Stimulated activated CD4-positive, alpha-beta T cell treated with anti-CD3 and anti-CD28 coated beads, Interleukin-1b, Interleukin-23, amount 100 ng/mL, for 1 hour (primary cell): ENCODE data around the gene EPN3.

Source experiments
- DNase-seq, 2 donors: peaks; one replicate each; pipeline ENCODE4 v3.0.0-alpha.2; 2020; ENCODE audit warnings: low read depth in 2 of 2

EPN3 gene

DNA sequence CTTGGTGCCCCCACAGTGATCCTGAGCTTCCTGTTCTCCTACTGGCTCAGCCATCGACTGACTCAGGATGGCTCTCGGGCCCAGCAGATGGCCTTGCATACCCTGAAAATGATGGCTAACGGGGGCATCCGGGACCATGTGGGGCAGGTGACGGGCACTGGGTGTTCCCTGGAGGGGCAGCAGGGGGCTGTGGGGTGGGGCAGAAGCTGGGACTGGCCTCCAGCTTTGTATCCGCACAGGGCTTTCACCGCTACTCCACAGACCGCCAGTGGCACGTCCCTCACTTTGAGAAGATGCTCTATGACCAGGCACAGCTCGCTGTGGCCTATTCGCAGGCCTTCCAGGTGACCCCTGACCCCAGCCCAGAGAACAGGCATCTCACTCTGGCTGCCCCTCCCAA is 17.4 kb downstream of the EPN3 start:
- no peak for DNase-seq

DNA sequence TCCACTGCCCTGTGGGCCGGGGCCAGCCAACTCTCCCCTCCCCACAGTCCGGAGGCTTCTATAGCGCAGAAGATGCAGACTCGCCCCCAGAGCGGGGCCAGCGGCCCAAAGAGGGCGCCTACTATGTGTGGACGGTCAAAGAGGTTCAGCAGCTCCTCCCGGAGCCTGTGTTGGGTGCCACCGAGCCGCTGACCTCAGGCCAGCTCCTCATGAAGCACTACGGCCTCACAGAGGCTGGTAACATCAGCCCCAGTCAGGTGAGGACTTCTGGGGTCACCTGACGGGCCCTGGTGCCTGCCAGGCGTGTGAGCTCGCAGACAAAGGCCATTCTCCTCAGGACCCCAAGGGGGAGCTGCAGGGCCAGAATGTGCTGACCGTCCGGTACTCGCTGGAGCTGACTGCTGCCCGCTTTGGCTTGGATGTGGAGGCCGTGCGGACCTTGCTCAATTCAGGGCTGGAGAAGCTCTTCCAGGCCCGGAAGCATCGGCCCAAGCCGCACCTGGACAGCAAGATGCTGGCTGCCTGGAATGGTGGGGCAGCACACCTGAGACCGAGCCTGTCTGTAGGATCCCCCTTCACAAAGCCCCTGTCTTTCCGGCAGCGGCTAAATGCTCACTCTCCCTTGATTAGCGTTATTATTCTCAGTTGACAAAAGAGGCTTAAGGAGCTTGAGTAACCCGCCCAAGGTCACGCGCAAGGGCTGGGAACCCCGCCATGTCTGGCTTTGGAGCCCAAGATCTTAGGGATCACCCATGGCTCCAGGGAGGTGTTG is 18.3 kb downstream of the EPN3 start:
- DNase-seq, result no peak

DNA sequence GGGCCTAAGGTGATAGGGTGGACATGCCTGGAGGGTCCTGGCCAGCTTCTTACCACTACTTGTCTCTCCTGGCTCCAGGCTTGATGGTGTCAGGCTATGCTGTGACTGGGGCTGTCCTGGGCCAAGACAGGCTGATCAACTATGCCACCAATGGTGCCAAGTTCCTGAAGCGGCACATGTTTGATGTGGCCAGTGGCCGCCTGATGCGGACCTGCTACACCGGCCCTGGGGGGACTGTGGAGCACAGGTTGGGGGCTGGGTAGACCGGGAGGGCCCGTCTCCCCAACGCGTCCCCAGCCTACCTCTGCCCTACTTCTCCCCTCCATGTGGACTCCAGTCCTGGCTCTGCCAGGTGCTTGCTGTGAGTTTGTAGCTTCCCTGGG is 18.9 kb downstream of the EPN3 start:
- no peak for DNase-seq

DNA sequence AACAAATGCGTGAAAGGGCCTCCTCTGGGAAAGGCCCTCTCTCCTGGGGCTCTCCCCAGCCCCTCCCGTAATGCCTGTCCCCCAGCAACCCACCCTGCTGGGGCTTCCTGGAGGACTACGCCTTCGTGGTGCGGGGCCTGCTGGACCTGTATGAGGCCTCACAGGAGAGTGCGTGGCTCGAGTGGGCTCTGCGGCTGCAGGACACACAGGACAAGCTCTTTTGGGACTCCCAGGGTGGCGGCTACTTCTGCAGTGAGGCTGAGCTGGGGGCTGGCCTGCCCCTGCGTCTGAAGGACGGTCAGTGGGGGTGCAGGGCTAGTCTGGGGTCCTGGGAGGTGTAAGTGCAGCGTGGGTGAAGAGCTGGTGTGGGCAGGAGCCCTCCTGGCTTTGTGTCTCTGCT is 19.3 kb downstream of the EPN3 start:
- no peak for DNase-seq

DNA sequence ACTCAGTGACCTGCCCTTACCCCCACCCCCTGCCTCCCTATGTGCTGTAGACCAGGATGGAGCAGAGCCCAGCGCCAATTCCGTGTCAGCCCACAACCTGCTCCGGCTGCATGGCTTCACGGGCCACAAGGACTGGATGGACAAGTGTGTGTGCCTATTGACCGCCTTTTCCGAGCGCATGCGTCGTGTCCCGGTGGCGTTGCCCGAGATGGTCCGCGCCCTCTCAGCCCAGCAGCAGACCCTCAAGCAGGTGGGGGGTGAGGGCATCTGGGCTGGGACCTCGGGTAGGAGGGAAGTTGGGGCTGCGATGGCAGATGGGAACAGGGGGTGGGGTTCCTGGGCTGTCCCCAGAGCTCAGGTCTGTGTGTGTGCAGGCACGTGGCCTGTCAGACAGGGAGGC is 21.7 kb downstream of the EPN3 start:
- DNase-seq, result no peak

DNA sequence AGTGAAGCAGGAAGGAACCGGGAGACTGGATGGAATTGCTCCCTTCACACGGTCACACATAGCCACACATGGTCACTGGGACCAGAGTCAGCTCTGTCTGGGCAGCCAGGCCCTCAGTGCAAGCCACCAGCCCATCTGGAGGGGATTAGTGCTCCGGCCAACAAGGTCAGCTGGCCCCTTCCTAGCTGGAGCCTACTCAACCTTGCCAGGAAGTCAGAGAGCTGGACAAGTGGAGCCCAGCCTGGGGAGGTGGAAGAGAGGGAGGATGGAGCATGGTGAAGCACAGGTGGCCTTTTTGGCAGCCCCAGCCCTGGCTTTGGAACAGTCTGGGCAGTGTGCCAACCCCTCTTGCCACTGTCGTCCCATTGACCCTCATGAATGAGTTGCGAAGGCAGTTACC is 24.3 kb downstream of the EPN3 start:
- no peak for DNase-seq

DNA sequence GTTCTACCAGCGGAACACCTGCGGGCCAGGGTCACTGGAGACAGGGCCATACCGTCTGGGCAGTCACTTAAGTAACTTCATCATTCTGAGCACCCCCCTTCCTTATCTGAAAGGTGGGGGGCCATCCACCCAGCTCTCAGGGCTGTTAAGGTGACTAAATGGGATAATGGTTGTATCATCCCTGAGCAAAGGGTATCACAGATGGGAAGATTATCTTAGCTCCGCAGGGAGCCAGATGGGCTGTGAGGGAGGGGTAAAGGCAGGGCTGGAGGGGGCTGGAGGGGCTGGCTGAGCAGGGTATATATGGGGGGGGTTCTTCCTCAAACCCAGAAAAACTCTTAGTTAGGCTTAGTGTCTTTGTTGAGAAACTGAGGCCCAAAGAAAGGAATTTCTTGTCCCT is 25.1 kb downstream of the EPN3 start:
- DNase-seq, result no peak

DNA sequence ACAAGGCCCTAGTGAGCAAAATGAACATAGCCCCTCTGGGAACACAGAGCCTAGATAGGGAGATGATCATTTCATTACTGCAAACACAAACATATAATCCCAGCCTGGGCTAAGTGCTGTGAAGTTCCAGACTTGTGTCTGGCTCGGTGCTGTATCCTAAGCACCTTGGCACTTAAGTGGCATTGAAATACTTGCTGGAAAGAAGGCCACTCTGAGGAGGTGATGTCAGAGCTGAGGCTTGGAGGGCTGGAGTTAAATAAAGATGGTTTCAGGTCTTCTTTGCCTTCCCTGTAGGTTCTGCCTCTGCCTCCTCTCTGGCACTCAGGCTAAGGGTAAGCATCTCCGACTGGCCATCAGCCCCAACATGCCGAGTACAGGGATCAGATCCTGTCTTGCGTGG is 25.6 kb downstream of the EPN3 start:
- no peak for DNase-seq

DNA sequence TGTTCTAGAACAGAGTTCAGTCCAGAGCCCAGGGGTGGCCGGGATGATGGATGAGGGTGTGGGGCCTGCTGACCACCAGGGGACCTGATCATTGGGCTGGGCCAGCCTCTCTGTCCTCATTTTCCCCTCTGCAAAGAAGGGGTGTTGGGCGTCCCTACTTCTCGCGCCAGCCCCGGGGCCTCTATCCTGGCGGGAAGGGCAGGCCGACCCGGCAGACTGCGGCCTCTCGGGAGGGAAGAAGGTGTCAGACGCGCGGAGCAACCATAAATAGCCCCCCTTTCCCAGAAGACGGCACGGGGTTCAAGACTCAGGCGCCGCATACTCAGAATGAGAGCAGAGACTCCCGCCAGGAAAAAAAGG is 26.0 kb downstream of the EPN3 start:
- no peak for DNase-seq

DNA sequence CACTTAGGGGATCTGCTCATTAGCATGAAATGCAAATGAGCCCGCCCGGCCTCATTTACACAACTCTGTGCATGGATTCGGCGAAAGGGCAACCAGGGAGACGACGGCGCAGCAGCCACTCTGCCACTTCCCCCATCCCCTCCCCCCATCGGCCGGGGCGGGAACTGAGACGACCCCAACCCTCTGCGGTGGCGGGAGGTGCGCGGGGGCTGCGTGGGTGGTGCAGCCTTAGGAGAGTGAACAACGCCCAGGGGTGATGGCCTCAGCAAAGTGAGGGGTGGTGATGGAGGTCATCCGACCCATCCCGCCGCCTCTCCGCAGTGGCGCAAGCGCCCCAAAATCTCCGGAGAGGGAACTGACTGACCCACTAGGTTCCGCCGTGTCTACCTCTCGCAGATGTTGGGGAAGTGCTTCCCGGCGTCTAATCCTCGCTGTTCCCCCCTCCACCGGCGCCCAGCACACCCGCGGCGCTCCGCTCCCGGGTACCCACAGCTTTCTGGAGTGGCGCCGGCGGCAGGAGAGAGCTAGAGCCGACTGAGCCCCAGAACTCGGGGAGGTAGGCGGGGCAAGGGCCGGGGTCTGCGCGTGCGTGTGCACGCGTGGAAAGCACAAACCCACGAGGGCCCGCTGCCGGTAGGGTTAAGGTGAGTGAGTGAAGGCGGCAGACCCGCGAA is 26.5 kb downstream of the EPN3 start:
- no peak for DNase-seq

DNA sequence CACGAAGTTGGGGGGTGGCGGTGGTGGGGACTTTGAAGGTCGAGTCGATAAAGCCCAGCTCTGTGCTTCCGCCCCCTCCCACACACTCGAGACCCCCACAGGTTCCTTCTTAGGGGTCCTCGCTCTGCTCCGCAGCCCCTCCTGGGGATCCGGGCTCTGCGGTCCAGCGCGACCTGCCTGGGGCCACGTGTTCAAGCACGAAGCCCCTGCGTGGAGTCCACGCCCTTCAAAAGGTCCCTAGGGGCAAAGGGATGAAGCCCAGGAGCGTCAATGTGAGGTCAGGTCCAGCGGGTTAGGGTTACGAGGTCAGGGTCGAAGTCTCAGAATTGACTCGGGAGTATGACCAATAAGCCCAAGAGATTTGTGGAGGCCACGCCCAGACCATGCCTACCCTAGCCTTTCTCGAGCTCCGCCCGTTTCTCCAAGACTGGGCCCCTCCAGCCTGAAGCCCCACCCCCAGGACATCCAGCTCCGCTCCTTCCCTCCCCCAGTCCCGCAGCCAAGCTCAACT is 27.2 kb downstream of the EPN3 start:
- no peak for DNase-seq

DNA sequence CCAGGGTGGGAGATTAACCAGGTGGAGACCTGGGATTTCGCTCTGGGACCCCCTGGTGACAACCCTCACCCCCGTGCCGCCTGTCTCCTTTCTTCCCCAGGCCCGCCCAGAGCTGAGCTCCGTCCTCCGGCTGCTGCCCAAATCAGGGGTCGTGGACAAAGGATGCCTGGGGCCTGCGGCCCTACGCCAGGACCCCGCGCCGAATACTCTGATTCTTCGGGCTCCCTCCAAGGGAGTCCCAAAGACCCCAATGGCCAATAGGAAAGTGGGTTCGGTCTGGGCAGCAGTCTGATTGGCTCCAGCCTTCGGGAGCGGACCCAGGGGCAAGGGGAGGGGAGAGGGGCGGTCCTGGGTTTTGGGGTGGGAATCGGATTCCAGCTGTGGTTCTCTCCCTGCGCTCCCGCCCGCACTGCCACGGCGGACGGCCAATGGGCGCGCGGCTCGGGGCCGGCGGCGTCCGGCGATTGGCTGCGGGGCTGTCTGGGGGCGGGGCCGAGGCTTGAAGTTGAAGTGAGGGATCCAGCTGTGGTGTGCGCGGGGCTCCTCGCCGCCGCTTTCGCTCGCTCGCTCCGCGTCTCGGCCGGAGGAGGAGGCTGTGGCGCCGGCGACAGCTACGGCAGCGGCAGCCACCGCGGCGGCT is 27.8 kb downstream of the EPN3 start, which contains the start of gene CACNA1G:
CACNA1G (plus strand) TSS at position 531 of the 640 bp plus-strand sequence. CDS start 745 bp downstream, outside the sequence.
- DNase-seq, result peak; percentile 62 to 82

DNA sequence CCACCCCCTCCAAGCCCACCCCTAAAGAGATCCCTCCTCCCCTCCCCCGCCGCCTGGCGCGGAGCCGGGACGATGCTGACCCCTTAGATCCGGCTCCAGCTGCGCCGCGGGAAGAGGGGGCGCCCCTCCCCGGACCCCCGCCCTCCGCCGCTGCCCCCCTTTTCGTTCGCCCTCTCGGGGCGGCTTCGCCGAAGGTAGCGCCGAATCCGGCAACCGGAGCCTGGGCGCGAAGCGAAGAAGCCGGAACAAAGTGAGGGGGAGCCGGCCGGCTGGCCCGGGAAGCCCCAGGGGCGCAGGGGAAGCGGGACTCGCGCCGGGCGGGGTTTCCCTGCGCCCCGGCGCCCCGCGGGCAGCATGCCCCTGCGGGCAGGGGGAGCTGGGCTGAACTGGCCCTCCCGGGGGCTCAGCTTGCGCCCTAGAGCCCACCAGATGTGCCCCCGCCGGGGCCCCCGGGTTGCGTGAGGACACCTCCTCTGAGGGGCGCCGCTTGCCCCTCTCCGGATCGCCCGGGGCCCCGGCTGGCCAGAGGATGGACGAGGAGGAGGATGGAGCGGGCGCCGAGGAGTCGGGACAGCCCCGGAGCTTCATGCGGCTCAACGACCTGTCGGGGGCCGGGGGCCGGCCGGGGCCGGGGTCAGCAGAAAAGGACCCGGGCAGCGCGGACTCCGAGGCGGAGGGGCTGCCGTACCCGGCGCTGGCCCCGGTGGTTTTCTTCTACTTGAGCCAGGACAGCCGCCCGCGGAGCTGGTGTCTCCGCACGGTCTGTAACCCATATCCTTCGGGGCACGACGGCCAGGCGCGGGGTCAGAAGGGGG is 28.6 kb downstream of the EPN3 start:
- DNase-seq, result no peak

DNA sequence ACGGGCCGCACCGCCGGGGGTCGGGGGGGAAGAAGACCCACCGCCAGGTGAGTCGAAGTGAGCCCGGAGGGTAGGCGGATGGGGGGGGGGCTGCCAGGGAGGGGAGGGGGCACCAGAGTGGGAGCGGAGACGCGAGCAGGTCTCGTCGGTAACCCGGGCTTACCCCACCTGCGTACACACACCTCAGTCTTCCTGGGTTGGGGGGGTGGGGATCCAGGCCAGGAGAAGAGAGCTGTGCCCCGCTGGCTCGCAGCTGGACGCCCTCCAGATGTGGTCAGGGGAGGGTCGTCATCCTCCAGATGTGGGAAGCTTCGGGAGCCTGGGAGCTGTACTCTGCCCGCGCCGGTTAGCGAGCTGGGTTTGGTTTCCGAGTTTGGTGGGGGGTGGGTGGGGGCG is 29.2 kb downstream of the EPN3 start:
- DNase-seq, result no peak

DNA sequence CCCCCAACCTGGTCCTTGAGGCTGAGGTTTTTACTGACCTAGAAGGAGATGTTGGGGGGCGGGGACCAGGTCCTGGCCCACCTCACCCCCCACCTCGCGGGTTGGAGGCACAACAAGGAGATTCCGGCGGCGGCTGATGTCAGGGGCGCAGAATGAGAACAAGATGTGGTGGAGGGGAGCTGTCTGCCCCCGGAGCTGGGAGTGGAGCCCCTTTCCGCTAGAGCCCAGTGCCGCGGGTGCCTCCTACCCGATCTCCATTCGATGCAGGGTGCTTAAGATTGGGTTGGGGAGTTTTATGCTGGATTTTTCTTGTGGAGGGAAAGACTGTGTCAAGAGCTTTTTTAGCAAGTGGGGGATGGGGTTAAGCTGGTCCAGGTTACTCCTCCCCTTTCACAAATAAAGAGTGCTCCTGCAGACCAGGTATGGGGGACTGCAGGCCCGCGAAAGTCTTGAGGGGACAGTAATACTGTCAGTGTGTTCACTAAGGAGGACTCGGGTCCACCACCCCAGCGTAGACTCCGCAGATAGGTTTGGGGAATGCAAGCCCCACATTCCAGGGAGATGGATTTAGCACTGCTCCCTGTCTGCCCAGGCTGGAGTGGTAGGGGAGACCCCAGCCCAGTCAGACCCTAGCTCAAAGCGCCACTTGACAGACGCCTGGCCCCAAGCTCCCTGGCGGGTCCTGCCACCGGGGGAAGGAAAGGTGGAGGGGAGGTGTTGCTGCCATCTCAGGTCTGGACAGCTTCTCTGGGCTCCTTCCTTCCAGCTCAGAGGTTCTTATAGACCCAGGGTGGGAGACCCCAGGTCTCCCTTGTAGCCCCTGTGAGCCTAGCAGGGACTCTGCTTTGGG is 29.9 kb downstream of the EPN3 start:
- no peak for DNase-seq

DNA sequence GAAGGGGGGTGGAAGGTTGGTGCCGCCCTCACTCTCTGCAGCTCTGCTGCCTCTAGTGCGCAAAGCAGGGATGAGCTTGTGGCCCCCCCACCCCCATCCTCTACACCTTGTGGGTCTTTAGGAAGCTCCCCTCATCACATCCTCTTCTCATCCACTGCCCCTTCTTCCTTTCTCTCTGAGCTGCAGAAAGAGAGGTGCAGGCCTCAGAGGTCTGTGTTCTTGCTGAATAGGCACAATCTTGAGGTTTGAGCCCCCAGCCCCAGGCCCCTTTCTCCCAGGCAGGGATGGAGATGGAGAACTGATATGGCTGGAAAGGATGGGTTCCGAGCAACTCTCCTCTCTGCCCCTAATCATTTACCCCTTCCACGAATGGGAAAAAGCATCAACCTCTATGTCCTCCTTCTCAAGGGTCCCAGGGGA is 30.6 kb downstream of the EPN3 start:
- DNase-seq, result no peak

DNA sequence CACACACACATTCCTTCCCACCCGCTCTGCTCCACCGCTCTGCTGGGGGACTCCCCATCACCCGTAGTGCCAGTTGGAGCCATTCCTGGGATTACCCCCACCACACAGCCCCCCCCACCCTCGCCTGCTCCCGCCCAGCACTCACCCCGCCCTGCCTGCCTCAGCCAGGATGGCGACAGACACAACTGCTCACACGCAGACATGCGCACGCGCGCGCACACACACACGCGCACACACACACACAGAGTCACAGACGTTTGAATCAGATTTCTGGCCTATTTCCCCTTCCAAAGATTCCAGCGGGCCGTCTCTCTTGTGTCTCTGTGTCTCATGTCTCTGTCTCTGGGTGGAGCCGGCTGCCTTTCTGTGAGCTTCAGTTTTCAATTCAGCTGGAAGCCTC is 32.4 kb downstream of the EPN3 start:
- no peak for DNase-seq

DNA sequence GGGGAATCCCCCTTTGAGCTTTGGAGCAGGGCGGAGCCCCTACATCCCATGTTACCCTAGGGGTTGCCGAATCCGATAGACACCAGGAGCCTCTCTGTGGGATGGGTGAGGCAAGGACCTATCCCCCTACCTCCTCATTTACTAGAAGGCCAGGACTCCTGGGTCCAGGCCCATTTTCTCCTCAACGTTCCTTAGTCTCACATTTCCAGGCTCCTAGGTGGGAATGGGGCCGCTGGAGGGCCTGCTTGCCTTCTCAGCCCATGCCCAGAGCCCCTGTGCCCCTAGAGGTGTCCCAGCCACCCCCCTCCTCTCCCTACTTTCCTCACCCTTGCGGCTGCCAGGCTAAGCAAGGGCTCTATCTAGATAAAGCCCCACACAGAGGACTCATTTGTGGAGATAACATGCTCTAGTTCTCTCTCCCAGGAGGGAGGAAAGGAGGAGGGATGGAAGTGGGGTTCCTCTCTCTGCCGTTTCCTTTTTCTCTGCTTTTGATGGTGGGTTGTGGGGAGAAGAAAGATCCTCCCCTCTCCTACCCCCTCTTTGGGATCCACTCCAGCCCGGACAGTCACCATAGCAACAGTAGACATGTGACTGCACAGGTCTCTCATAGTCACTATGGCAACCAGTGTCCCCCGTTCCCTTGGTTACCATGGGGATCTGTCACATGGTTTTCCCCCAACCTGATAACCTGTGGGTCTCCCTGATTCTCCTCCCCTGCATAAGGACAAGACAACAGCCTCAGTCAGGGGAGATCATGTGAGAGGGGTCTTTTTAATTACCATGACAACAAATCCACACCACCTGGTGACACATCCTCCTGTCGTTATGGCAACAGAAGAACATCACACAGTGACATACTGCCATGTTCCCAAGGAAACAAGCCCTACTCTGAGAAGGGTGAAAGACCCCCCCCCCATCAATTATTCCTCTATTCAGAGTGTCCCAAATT is 33.1 kb downstream of the EPN3 start:
- no peak for DNase-seq

DNA sequence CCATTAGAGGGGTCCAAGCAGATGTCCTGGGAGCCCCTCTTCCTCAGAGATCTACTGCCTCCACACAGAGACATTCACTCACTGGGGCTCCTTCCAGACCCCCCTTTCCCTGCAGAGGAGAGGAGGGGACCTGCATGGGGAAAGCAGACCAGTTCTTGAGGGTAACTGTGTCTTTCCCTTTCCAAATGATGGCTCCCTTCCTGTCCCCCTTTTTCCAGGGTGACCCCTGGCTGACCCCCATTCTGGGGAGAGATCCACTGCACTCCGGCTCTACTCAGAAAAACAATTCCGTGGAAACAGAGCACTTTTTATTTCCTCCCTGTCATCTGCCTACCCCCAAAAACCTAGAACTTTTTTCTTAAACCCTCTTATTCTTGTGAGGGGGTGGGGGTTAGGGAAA is 34.4 kb downstream of the EPN3 start:
- no peak for DNase-seq

DNA sequence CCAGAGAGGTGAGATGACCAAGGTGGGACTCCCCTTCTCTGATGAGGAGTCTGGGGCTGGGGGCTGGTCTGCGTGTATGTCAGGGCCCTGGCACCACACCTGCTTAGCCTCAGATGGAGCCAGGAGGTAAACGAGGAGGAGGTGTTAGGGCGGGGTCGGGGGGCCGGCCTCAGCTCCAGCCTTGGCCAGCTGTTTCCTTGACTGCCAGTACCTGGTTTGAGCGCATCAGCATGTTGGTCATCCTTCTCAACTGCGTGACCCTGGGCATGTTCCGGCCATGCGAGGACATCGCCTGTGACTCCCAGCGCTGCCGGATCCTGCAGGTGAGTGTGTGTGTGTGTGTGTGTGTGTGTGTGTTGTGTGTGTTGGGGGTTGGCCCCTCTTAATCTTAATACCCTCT is 36.1 kb downstream of the EPN3 start:
- DNase-seq, result no peak
